Stimulated activated CD8-positive, alpha-beta memory T cell treated with anti-CD3 and anti-CD28 coated beads, Interleukin-15, amount 100 ng/mL, for 4 hours (primary cell): Measurements from ENCODE around the gene P2RY13.

ENCODE experiments used
- DNase-seq, 2 donors: peaks; one replicate each; pipeline ENCODE4 v3.0.0-alpha.2; 2020; ENCODE audit warnings: low read depth in 2 of 2

P2RY13 gene

DNA sequence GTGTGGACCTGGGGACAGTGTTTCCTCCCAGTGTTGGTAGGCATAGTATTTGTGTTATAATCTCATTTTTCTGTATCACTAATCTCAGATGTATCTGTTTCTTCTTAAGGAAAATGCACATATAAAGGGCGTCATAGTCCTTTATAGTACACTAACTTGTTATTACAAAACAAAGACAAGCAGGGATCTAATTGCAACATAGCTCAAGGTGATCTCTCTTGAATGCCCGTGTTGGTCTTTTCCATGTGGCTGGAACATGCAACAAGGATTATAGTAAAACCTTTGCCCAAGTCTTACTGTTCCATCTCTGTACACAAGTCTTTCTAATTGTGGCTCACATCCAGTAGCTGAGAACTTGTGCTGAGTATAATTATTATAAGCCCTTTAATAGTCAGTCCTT is 9.2 kb downstream of the P2RY13 start:
- no peak for DNase-seq

DNA sequence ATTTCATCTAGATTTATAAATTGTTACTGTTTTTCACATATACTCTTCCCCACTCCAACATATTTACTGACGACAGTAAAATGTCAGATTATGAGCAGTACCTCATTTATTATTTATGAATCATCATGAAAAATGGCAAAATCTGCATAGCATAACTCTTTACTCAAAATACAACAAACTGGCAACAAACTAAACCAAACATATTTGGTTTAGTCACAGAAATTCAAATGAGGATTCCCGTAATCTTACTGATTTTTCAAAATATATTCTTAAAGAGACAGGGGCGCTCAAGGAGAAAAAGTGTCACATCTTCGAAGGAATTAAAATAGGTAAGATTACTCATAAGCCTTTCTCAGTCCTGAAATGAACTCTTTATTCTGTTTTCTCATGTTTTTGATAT is 9.7 kb downstream of the P2RY13 start:
- no peak for DNase-seq

DNA sequence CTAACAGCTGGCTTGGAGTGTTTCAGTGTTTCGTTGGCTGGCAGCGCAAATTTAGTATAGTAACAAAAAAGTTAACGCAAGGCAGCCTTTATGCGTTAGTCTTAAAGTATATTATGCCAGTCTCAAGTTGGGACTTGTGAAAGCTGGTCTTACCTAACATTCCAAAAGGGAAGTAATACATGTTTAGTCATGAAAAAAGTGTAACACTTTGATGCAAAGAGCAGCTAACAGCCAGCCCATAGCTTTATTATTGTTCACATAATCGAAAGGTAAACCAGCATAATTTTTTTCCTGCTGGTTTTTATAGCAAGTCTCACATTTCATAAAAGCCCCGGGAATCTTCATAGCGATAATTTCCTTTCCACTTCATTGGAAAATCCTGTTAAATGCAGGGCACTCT is 10.4 kb downstream of the P2RY13 start:
- DNase-seq: no peak

GRCh38 chr3:151318313-151318712 is 11.0 kb downstream of the P2RY13 start:
- DNase-seq: no peak

DNA sequence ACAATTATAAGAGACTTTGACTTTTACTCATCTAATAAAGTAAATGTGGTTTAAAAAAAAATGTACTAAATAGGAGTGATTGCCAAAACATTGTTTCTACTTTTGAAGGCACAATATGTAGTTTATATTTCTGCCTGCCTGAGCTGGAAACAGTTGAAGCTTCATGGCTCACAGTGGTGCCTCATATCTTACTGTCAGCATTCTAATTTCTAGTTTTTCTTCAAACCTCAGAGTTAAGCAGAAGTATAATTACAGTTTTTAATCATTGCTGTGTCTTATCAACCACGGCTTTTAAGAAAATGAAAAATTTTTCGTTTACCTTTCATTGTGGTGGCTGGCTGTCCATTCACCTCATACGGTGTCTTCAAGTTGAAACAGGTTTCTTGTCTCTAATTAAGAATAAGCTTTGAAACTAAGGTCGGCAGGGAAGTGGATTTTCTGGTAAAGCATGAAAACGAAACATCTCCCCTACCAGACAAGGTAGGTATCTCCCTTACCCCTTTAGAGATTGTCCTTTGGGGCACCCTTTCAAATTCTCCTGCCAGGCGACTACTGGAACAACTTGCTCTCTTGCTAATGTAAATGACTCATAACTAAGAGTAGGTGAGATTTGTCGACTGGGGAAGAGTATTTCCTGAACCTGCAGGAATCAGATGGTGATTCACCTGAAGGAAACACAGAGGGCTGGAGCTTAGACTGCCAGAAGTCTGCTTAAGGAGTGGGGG is 12.9 kb downstream of the P2RY13 start, which contains the start of gene GPR87:
Gene GPR87 (minus strand): TSS at position 554 of the 725 bp plus-strand sequence. CDS start 16,720 bp downstream, outside the sequence.
- DNase-seq: no peak

DNA sequence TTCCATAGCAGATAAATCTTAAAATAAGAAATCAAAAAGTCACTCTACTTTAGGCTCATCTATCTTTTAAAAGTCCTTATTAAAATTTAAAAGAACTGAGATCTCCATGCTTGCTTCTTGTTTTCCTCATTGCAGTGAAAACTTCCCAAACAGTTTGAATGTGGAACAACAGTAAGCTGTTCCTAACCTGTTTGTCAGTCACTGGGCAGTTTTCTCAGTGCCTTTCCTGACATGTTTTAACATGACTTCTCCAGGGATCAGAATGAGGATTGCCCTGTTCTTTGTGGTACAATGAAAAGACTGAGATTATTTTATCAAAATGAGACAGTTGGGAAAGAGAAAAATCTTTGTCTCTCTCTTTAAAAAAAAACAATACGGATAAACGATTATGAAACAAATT is 13.5 kb downstream of the P2RY13 start:
- no peak for DNase-seq

DNA sequence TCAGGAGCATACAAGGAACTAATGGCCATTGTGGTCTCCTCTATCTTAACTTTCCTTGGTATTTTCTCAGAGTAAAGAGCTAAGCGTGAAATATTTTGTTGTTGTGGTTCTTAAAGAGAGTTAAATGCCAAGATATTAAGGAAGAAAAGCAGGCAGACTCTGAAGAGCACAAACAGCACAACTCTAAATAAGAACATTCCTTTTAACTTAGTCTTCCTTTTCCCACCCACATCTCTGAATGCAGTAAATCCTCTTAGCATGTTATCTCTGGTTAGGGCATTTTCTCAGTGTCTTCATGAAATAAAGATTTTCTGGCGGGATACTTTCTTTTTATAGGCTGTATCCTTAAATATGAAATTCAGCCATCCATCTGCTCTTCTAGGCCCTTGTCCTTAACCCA is 14.2 kb downstream of the P2RY13 start:
- DNase-seq: no peak

DNA sequence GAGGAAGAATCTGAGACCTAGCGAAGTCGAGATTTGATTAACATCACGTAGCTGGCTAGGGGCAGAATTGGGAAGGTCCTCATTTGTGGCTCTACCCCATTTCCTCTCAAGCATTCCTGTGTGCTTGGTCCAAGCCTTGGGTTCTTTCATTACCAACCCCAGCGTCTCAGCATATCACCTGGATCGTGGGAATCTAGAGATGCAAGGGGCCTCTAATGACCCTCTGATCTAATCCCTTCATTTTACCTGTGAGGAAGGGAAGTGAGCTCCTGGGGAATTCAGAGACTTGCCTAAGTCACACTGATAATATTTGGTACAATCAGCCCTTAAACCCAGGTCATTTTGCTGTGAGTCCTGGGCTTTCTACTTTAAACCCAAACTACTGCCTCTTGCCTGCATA is 14.8 kb downstream of the P2RY13 start:
- DNase-seq: no peak

DNA sequence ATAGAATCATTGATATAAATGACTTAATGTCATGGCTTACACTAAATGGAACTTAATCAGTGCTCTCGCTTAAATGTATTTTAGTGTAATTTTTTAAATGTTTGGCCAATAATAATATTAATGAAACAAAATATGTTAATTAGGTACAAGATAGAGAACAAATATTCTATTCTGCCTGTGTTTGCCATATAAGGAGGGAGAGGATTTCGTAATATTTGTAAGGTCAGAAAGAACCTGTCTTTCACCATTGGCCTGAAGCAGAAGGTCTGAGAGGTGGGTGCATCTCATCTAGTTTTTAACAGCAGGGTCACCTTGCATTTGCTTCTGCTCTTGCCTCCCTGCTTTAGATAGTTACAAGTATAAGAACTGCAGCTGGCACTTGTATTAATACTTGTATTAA is 15.2 kb downstream of the P2RY13 start:
- DNase-seq: no peak

- no peak for DNase-seq
These were observed 16.4 kb downstream of the P2RY13 start for GRCh38 chr3:151312972-151313371.

DNA sequence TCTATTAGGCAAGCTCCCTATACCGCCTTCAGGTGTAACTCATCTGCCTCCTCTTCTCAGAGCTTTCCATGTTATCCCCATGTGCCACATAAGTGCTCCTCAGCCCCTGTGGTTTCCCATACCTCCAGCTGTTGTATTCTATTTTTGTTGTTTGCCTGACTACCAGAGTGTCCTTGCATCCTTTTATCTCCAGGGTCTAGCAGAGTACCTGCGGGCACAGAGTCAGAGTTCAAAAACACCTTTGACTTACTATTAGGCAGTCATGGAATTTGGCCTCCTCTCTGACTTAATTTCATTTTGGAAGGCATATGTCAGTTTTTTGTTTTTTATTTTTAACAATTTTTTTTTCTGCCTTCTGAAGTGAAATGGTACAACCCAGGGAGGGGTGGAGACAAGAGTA is 19.8 kb downstream of the P2RY13 start:
- DNase-seq: no peak

GRCh38 chr3:151307583-151308488 is 21.5 kb downstream of the P2RY13 start:
- no peak for DNase-seq

DNA sequence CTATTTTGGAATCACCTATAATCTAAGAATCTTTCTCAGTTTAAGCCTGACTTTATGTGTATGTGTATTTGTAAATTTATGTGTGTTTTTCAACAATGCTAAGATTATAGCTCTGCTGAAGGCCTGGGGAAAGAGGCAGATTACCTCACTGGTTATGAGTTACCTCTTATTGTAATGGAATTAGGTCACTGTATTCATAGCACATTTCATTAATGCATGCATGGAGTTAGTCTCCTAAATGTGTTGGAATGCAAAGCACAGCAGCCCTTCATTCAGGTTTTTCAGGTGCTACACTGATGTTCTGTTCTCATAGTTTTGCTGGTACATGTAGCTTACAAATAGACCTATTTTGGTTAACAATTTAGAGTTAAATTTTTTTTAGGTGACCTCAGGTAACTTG is 22.2 kb downstream of the P2RY13 start:
- DNase-seq: no peak

GRCh38 chr3:151306168-151306810 is 23.1 kb downstream of the P2RY13 start:
- DNase-seq: no peak

DNA sequence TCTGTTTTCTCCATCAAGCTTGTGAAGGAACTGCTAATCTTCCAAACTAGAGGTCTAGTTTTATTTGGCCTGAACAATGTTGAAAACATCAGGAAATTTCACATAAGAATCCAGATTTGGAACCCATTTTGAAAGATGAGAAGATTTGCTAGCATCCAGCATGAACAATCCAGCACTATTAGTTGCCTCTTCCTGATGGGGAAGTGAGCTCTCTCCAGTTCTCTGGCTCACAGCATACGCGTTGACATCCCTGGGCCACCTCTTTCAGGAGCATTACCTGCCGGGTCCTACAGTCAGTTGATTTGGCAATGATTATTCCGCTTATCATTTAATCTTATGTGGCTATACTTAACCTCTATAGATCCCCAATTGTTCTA is 23.6 kb downstream of the P2RY13 start:
- no peak for DNase-seq

DNA sequence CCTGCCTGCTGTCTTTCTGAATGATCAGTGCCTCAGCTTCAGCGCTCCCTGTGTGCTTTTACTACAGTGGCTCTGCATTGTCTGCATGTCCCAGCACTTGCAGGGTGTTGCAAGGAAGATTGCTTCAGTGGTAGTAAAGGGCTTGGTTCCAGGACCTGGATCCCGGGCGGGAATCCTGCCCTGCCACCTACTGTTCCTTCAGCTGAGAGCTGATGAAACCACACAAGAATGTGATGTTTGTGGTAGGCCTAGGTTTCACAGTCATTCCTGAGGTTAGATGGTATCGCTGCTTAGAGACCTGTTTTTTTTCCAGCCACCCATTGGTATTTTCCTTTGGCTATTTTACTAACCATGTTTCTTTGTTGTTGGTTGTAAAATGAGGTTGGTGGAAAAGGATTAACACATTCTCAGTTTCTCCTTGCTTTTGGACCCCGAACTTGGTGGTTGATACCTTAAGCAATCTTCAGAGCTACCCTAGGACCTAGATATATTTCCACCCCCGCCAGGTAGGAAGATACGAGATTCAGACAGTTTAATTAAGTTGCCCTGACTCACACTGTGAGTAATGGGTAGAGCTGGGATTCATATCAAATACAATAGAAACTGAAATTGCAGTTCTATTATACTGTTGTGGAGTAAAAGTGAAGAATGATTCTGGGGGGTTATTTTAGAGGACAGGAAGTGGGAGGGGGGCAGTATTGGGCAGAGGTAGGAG is 24.1 kb downstream of the P2RY13 start:
- DNase-seq: no peak

DNA sequence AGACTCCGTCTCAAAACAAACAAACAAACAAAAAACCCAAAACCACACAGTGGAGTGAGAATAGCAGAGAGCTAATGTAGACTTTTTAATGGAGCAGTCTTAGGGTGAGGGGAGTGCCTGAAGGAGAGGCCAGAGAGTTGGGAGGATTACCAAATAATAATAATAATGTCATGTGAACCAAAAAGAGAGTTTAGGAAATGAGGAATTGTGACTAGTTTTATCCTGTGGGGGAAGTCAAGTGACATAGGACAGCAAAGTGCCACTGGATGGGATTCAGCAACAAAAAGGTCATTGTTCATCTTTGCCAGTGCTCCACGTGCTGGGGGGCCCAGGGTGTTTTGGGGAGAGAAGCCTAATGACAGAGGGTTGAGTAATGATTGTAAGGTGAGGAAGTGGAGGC is 25.6 kb downstream of the P2RY13 start:
- no peak for DNase-seq

GRCh38 chr3:151301787-151302186 is 27.6 kb downstream of the P2RY13 start:
- no peak for DNase-seq

DNA sequence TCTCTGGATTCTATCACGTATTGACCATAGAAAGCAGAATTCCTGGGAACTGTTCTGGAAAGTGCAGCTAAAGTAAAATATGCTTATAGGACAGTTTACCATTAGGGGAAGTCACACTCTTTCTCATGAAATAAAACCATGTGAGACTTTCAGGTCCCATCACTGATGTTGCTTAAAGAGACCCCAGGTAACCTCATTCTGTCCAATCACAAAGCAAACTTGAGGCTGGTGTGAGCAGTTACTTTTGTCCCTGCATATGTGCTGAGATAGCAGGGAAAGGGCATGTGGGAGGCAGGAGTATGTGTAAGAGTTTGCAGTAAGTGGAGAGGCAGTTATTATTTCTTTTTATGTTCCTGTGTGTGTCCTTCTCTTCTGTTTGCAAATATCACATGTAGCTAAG is 28.8 kb downstream of the P2RY13 start:
- DNase-seq: no peak

DNA sequence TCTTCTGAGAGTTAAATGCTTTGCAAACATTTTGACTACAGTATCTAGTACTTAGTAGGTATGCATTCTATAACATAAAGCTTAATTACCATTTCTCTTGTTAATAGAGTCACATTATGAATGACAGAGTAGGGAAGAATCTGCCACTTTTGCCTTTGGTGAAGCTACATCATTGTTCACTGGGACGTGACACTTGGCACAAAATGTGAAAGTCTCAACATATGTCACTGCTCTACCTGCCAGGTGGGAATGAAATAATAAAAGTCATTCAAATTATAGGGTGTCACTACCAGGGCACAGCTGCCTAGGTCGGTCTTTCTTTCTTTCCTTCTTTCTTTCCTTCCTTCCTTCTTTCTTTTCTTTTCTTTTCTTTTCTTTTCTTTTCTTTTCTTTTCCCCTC is 30.3 kb downstream of the P2RY13 start:
- DNase-seq: no peak

GRCh38 chr3:151297429-151297828 is 31.9 kb downstream of the P2RY13 start:
- DNase-seq: no peak

DNA sequence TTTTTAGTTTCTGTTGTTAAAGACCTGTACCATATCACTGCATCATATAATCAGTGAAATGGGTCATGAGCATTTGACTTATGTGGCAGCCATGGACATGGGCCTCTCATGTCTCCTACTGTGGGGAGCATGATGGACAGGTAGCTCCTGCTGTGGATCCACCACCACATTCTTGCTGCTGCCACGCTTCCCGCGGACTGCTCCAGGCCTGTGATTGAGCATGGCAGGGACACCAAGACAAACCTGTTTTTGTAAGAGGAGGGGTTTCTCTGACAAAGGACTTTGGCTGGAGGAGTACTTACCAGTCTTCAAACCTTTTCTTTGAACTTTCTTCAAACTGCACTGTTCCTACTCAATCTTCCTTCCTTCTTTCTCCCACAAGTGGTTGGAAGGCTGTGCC is 33.1 kb downstream of the P2RY13 start:
- DNase-seq: no peak
